ENCODE results near the gene MICOS13.

MICOS13 gene

DNA sequence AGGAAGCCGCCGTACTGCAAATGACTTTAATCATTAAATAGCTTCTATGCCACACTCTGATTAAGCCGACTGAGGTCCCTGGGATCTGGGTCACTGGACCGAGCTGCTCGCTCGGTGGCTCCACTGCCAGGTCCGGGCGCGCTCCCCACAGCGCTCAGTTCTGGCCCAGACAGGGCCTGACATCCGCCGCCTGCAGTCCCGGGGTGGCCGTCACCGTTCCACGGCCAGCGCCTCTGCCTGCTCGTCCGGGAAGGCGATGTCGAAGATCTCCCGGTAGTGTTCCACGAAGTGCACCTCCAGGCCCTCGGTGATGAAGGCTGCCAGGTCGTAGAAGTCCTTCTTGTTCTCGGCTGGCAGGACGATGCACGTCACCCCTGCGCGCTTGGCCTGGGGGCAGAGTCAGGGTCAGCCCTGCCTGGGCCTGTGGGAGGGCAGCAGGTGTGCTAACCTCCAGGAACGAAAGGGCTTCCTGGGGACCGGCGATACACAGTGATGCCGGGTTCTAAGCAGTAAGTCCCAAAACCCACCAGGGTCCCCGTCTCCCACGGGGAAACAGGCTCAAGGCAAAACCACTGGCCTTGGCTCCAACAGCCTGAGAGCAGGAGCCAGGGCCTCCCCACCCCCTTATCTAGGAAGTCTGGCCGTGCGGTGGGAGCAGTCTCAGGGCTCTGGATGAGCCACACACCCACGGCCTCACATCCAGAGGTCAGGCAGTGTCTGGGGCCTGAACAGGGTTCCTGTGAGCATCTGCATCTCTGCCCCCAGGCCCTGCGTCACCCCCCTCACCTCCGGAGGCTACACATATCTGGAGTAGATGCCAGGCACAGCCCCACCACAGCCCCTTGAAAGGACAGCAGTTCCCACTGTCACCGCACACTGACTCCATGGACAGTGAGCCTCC lies 11.8 kb upstream of the MICOS13 start:
- TF ChIP-seq, protein P1, sequence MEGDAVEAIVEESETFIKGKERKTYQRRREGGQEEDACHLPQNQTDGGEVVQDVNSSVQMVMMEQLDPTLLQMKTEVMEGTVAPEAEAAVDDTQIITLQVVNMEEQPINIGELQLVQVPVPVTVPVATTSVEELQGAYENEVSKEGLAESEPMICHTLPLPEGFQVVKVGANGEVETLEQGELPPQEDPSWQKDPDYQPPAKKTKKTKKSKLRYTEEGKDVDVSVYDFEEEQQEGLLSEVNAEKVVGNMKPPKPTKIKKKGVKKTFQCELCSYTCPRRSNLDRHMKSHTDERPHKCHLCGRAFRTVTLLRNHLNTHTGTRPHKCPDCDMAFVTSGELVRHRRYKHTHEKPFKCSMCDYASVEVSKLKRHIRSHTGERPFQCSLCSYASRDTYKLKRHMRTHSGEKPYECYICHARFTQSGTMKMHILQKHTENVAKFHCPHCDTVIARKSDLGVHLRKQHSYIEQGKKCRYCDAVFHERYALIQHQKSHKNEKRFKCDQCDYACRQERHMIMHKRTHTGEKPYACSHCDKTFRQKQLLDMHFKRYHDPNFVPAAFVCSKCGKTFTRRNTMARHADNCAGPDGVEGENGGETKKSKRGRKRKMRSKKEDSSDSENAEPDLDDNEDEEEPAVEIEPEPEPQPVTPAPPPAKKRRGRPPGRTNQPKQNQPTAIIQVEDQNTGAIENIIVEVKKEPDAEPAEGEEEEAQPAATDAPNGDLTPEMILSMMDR (IDR thresholded peaks at IDR 0.05) = no peak

DNA sequence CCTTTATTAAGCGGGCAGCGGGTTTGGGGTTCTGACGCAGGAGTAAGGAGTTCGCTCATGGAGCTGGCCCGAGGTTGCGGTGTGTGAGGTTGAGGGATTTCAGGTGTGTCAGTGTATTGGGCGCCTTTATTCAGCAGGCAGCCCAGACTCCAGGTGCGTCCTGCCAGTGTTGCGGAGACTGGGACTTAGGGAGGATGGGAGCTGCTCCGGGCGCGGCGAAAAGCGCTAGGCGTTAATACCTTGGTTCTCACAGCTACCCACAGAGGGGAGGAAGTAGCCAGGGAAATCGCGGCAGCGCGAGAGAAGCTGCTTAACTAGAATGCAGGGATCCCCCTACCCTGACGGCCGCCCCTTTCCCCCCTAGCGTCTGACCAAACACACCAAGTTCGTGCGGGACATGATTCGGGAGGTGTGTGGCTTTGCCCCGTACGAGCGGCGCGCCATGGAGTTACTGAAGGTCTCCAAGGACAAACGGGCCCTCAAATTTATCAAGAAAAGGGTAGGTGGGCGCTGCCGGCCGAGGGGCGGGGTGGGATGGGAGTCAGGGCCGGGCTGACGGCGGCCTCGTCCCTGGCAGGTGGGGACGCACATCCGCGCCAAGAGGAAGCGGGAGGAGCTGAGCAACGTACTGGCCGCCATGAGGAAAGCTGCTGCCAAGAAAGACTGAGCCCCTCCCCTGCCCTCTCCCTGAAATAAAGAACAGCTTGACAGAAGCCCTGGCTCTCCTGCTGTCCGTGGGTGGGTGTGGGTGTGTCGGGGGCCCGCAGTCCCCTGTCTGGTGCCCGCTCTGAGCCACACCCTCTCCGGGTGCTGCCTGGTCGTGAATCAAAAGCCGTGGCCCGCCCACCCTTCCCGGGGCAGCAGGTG lies 10.9 kb upstream of the MICOS13 start:
- TF ChIP-seq, protein P1 (IDR thresholded peaks at IDR 0.05) = no peak

DNA sequence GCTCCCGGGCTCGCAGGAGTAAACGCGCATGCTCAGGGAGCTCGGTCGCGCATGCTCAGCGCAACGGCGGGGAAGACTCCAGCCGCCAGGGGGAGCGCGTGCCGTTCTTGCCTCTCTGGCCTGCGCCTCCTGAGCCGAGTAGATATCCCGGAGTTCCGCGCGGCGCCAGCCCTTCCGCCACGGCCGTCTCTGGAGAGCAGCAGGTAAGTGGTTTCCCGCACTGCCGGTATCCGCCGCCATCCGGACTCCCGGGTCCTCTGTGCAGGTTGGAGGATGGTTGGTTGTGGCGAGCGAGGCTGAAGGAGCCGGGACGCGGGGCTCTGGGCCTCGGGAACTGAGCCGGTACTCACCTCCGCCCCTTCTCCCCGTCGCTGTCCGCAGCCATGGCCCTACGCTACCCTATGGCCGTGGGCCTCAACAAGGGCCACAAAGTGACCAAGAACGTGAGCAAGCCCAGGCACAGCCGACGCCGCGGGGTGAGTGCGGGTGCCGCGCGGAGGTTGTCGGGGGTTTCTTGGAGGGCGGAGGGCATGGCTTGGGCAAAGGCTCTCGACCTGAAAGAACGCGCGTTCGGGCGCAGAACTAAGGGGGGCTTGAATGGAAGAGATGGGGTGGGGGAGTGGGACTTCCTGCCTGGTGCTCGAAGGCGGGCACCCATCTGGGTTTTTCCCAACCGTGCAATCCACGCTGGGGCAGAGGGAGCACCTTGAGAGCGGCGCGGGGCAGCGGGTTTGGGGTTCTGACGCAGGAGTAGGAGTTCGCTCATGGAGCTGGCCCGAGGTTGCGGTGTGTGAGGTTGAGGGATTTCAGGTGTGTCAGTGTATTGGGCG lies 10.0 kb upstream of the MICOS13 start, which contains the start of gene RPL36:
RPL36 (plus strand) TSS at position 171 of the 830 bp plus-strand sequence; CDS start at position 384, 213 bp downstream.
- TF ChIP-seq, protein P1 (IDR thresholded peaks at IDR 0.05) = peak; percentile 96

DNA sequence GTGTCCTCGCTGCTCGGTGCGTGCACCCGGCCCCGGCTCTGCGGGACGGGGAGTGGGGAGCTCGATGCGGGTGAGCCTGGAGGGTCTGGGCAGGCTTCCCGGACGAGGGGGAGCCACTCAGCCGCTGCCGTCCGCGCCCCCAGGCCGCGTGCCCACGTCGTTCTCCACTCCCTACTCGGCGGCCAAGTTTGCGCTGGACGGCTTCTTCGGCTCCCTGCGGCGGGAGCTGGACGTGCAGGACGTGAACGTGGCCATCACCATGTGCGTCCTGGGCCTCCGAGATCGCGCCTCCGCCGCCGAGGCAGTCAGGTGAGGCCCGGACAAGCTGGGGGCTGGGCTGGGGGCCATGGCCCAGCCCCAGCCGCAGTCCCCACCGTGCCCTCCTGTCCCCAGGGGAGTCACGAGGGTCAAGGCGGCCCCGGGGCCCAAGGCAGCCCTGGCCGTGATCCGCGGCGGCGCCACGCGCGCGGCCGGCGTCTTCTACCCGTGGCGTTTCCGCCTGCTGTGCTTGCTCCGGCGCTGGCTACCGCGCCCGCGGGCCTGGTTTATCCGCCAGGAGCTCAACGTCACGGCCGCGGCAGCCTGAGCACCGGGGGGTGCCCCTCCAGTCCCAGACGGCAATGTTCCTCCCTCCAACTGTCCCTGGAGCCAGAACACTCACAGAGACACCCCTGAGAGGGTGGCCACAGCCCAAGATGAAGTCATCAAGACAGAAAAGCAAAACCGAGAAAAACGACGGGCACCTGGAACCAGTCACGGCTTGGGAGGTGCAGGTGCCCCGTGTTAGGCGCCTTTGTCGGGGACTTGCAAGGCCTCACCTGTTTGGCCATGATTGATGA lies 7.3 kb upstream of the MICOS13 start:
- TF ChIP-seq, protein P1 (IDR thresholded peaks at IDR 0.05) = peak; percentile 34

DNA sequence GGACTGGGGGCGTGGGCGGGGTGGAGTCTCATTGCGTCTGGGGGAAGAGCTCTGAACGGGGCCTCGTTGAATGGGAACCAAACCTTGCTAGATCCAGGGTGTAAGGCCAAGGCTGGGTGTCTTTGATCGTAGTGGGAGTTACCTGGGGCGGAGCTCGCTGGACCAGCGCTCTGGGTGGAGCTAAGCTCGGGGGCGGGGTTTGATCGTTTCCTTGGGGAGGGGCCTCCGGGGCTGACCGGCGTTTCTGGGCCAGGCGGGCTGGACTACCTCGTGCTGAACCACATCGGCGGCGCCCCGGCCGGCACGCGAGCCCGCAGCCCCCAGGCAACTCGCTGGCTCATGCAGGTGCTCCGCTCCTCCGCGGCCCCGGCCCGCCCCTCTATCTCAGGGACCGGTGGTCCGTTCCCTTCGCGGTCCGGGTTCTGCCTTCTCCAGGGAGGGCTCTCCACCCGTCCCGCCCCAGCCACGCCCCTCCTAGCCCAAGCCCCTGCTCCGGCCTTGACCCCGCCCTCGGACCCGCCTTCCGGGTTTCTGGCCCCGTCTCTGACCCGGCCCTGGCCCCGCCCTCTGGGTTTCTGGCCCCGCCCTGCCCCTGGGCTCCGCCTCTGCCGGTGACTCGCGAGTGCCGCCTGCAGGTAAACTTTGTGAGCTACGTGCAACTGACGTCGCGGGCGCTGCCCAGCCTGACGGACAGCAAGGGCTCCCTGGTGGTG lies 6.5 kb upstream of the MICOS13 start:
- TF ChIP-seq, protein P1 (IDR thresholded peaks at IDR 0.05) = peak; percentile 90

DNA sequence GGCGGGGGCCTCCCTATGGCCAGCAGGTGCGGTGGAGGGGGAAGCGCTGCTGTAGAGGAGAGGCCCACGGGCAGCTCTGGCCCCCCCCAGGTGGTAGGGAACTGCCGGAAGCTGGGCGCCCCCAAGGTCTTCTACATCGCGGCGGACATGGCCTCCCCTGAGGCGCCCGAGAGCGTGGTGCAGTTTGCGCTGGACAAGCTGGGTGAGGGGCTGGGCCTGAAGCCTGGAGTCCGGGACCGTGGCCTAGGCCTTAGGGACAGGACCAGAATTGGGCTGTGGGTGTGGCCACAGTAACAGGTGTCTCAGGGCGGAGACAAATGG lies 6.0 kb upstream of the MICOS13 start:
- TF ChIP-seq, protein P1 (IDR thresholded peaks at IDR 0.05) = no peak
